OCI-LY3 (cell line): ENCODE results near the gene RASGRP3.
A peak's percentile ranks its signal among the peaks of the same experiment; 100 is the strongest.
"Not testable (repeated sequence)": the region's sequence is repeated elsewhere in the genome, so short reads cannot be mapped to it uniquely, and the experiment has no call there.

ENCODE experiments used
- H2AFZ ChIP-seq: fragments of 200-600, 300-600 bp; shearing (Covaris generic); 2 replicates; pipeline ENCODE4 v1.6.0; 2014; ENCODE audit warnings: antibody characterized with exemption, low read depth, low read length
- H3K27ac ChIP-seq: fragments of 200-600, 300-600 bp; sonication (generic); 2 replicates; pipeline ENCODE4 v1.5.1; 2014; ENCODE audit warnings: mild to moderate bottlenecking, low read length, moderate library complexity, mixed read lengths
- H3K27me3 ChIP-seq: fragments of 200-600, 300-600 bp; sonication (generic); 2 replicates; pipeline ENCODE4 v1.6.1; 2014; ENCODE audit warnings: low read depth, low read length, mixed read lengths
- H3K36me3 ChIP-seq: fragments of 200-600, 300-600 bp; sonication (generic); replicated peaks from 2 replicates; pipeline ENCODE3; 2014; ENCODE audit warnings: low read depth, low read length, mixed read lengths
- H3K4me1 ChIP-seq: fragments of 300-600, 200-600 bp; sonication (generic); 2 replicates; pipeline ENCODE4 v1.6.1; 2014; ENCODE audit warnings: low read length, mixed read lengths
- H3K4me2 ChIP-seq: fragments of 200-600, 300-600 bp; sonication (generic); 2 replicates; pipeline ENCODE4 v1.6.1; 2014; ENCODE audit warnings: low read length, mixed read lengths
- H3K4me3 ChIP-seq: fragments of 300-600, 200-600 bp; sonication (generic); 2 replicates; pipeline ENCODE4 v1.5.1; 2014; ENCODE audit warnings: antibody characterized with exemption, mild to moderate bottlenecking, low read length, moderate library complexity
- H3K79me2 ChIP-seq: fragments of 300-600, 200-600 bp; shearing (Covaris generic); 2 replicates; pipeline ENCODE4 v1.6.1; 2014; ENCODE audit warnings: mild to moderate bottlenecking, low read length, mixed read lengths
- H3K9ac ChIP-seq: fragments of 300-600, 200-600 bp; shearing (Covaris generic); 2 replicates; pipeline ENCODE4 v1.6.0; 2014; ENCODE audit warnings: mild to moderate bottlenecking, low read length, moderate library complexity
- H3K9me3 ChIP-seq: fragments of 200-600, 300-600 bp; shearing (Covaris generic); 2 replicates; pipeline ENCODE4 v1.6.1; 2014; ENCODE audit warnings: low read length, mixed read lengths; ENCODE audit not compliant: insufficient read depth
- H4K20me1 ChIP-seq: fragments of 200-600, 300-600 bp; sonication (generic); 2 replicates; pipeline ENCODE4 v1.6.1; 2016; ENCODE audit warnings: low read length, mixed read lengths; ENCODE audit not compliant: insufficient read depth
- CTCF ChIP-seq: fragments of 200-600, 300-600 bp; sonication (generic); IDR thresholded peaks from 2 replicates; pipeline ENCODE4 v1.5.1; 2014; ENCODE audit warnings: antibody characterized with exemption, low read length, low read depth
- EZH2phosphoT487 ChIP-seq: fragments of 200-600 bp; shearing (Covaris generic); IDR thresholded peaks from 2 replicates; pipeline ENCODE4 v1.6.1; 2018; ENCODE audit warnings: antibody characterized with exemption, mixed run types, low read depth

Gene RASGRP3

GRCh38 chr2:33437297-33437696 is 39.2 kb upstream of the RASGRP3 start:
- no peaks in the 10 kb centered on the region for H3K27me3 ChIP-seq
- TF ChIP-seq CTCF (no peak), EZH2phosphoT487 (no peak)
- no peak overlapping the region for H2AFZ ChIP-seq
- H4K20me1 ChIP-seq: no peaks in the 10 kb centered on the region
- H3K4me2 ChIP-seq: no peak overlapping the region
- H3K4me3 ChIP-seq: no peak overlapping the region
- no peak overlapping the region for H3K9ac ChIP-seq
- no peaks in the 10 kb centered on the region for H3K4me1 ChIP-seq
- no peaks in the 10 kb centered on the region for H3K36me3 ChIP-seq
- H3K27ac ChIP-seq: no peak overlapping the region
- no peaks in the 10 kb centered on the region for H3K79me2 ChIP-seq
- H3K9me3 ChIP-seq: no peaks in the 10 kb centered on the region

- H3K27me3 ChIP-seq: no peaks in the 10 kb centered on the region
- TF ChIP-seq EZH2phosphoT487 (no peak), CTCF (no peak)
- no peaks in the 10 kb centered on the region for H3K79me2 ChIP-seq
- no peak overlapping the region for H3K4me3 ChIP-seq
- no peak overlapping the region for H3K4me2 ChIP-seq
- no peak overlapping the region for H3K27ac ChIP-seq
- H3K36me3 ChIP-seq: no peaks in the 10 kb centered on the region
- H2AFZ ChIP-seq: no peak overlapping the region
- H3K9me3 ChIP-seq: no peaks in the 10 kb centered on the region
- H4K20me1 ChIP-seq: no peaks in the 10 kb centered on the region
- no peaks in the 10 kb centered on the region for H3K4me1 ChIP-seq
- no peak overlapping the region for H3K9ac ChIP-seq
These were observed 38.6 kb upstream of the RASGRP3 start for GRCh38 chr2:33437815-33438214.

GRCh38 chr2:33441235-33441810 is 35.1 kb upstream of the RASGRP3 start:
- H3K9ac ChIP-seq: no peak overlapping the region
- TF ChIP-seq CTCF (peak; percentile 84), EZH2phosphoT487 (no peak)
- H3K9me3 ChIP-seq: no peaks in the 10 kb centered on the region
- no peaks in the 10 kb centered on the region for H4K20me1 ChIP-seq
- no peak overlapping the region for H3K4me3 ChIP-seq
- no peaks in the 10 kb centered on the region for H3K27me3 ChIP-seq
- no peaks in the 10 kb centered on the region for H3K79me2 ChIP-seq
- H3K4me2 ChIP-seq: no peak overlapping the region
- 0 out of 2 replicates have a peak overlapping the region, but pooled peaks have one; percentile 42 for H2AFZ ChIP-seq
- H3K27ac ChIP-seq: no peak overlapping the region
- no peaks in the 10 kb centered on the region for H3K36me3 ChIP-seq
- no peaks in the 10 kb centered on the region for H3K4me1 ChIP-seq

- not testable (repeated sequence) for H3K27me3 ChIP-seq, H3K4me2 ChIP-seq, H3K4me3 ChIP-seq, H3K9ac ChIP-seq, H4K20me1 ChIP-seq, H3K27ac ChIP-seq, H3K4me1 ChIP-seq, H3K36me3 ChIP-seq, H2AFZ ChIP-seq, H3K9me3 ChIP-seq, H3K79me2 ChIP-seq
These were observed 34.4 kb upstream of the RASGRP3 start for GRCh38 chr2:33442052-33442451.

GRCh38 chr2:33442528-33443079 is 33.8 kb upstream of the RASGRP3 start:
- no peaks in the 10 kb centered on the region for H4K20me1 ChIP-seq
- H3K4me1 ChIP-seq: 0 out of 2 replicates have a peak, but pooled peaks cover under 1% of the 10 kb centered on the region
- H3K4me3 ChIP-seq: no peak overlapping the region
- no peak overlapping the region for H2AFZ ChIP-seq
- H3K27ac ChIP-seq: no peak overlapping the region
- H3K36me3 ChIP-seq: no peaks in the 10 kb centered on the region
- no peak overlapping the region for H3K9ac ChIP-seq
- H3K4me2 ChIP-seq: no peak overlapping the region
- no peak for TF ChIP-seq CTCF
- TF ChIP-seq EZH2phosphoT487: no peak
- no peaks in the 10 kb centered on the region for H3K79me2 ChIP-seq
- no peaks in the 10 kb centered on the region for H3K27me3 ChIP-seq
- H3K9me3 ChIP-seq: no peaks in the 10 kb centered on the region
